ENCODE data around the gene ZNF407.

ZNF407 gene

GRCh38 chr18:74878267-74878666, 280.6 kb downstream of the ZNF407 start:
- no peak for DNase-seq (ENCODE audit: low spot score)
- no peak overlapping the region for H3K27ac Mint-ChIP-seq
- no peak overlapping the region for H3K4me3 Mint-ChIP-seq
- no peaks in the 10 kb centered on the region for H3K9me3 Mint-ChIP-seq
- peaks cover 8% of the 10 kb centered on the region for H3K36me3 Mint-ChIP-seq (ENCODE audit: low read depth)
- no peaks in the 10 kb centered on the region for H3K27me3 Mint-ChIP-seq (ENCODE audit: low read depth)
- H3K4me1 Mint-ChIP-seq (ENCODE audit: low read depth): no peaks in the 10 kb centered on the region

GRCh38 chr18:74880706-74881278, 283.1 kb downstream of the ZNF407 start:
- H3K27ac Mint-ChIP-seq: no peak overlapping the region
- no peaks in the 10 kb centered on the region for H3K27me3 Mint-ChIP-seq (ENCODE audit: low read depth)

GRCh38 chr18:74892066-74892627, 294.5 kb downstream of the ZNF407 start:
- H3K4me3 Mint-ChIP-seq: no peak overlapping the region
- no peaks in the 10 kb centered on the region for H3K9me3 Mint-ChIP-seq
- peaks cover 3% of the 10 kb centered on the region for H3K36me3 Mint-ChIP-seq (ENCODE audit: low read depth)
- DNase-seq (ENCODE audit: low spot score): no peak
- H3K27ac Mint-ChIP-seq: no peak overlapping the region
- H3K27me3 Mint-ChIP-seq (ENCODE audit: low read depth): no peaks in the 10 kb centered on the region
- H3K4me1 Mint-ChIP-seq (ENCODE audit: low read depth): peaks cover 6% of the 10 kb centered on the region

More at GRCh38 chr18:74880706-74881278, 283.1 kb downstream of the ZNF407 start:
- no peak overlapping the region for H3K4me3 Mint-ChIP-seq
- no peak for DNase-seq (ENCODE audit: low spot score)
- no peaks in the 10 kb centered on the region for H3K9me3 Mint-ChIP-seq
- H3K36me3 Mint-ChIP-seq (ENCODE audit: low read depth): peaks cover 8% of the 10 kb centered on the region
- H3K4me1 Mint-ChIP-seq (ENCODE audit: low read depth): no peaks in the 10 kb centered on the region

- Mint-ChIP-seq H3K4me3 (no peak overlapping the region), H3K27me3 (ENCODE audit: low read depth) (no peaks in the 10 kb centered on the region), H3K9me3 (no peaks in the 10 kb centered on the region), H3K36me3 (ENCODE audit: low read depth) (peaks cover 2% of the 10 kb centered on the region), H3K27ac (no peak overlapping the region), H3K4me1 (ENCODE audit: low read depth) (peaks cover 10% of the 10 kb centered on the region)
- no peak for DNase-seq (ENCODE audit: low spot score)
Measured at GRCh38 chr18:74895686-74896085, 298.0 kb downstream of the ZNF407 start.

- Mint-ChIP-seq H3K4me3 (no peak overlapping the region), H3K9me3 (no peaks in the 10 kb centered on the region), H3K36me3 (ENCODE audit: low read depth) (peaks cover 2% of the 10 kb centered on the region), H3K4me1 (ENCODE audit: low read depth) (peaks cover 18% of the 10 kb centered on the region), H3K27ac (no peak overlapping the region), H3K27me3 (ENCODE audit: low read depth) (no peaks in the 10 kb centered on the region)
- no peak for DNase-seq (ENCODE audit: low spot score)
Measured at GRCh38 chr18:74896390-74896991, 298.8 kb downstream of the ZNF407 start.

- no peak for DNase-seq (ENCODE audit: low spot score)
- Mint-ChIP-seq H3K36me3 (ENCODE audit: low read depth) (peaks cover 2% of the 10 kb centered on the region), H3K9me3 (no peaks in the 10 kb centered on the region), H3K4me3 (no peak overlapping the region), H3K27ac (no peak overlapping the region), H3K27me3 (ENCODE audit: low read depth) (no peaks in the 10 kb centered on the region), H3K4me1 (ENCODE audit: low read depth) (peaks cover 20% of the 10 kb centered on the region)
Measured at GRCh38 chr18:74897971-74898657, 300.4 kb downstream of the ZNF407 start.

GRCh38 chr18:74898965-74899364, 301.3 kb downstream of the ZNF407 start:
- H3K9me3 Mint-ChIP-seq: no peaks in the 10 kb centered on the region
- peaks cover 20% of the 10 kb centered on the region for H3K4me1 Mint-ChIP-seq (ENCODE audit: low read depth)
- H3K27ac Mint-ChIP-seq: no peak overlapping the region
- H3K4me3 Mint-ChIP-seq: no peak overlapping the region
- peaks cover 2% of the 10 kb centered on the region for H3K36me3 Mint-ChIP-seq (ENCODE audit: low read depth)
- no peak for DNase-seq (ENCODE audit: low spot score)
- no peaks in the 10 kb centered on the region for H3K27me3 Mint-ChIP-seq (ENCODE audit: low read depth)

- Mint-ChIP-seq H3K4me3 (no peak overlapping the region), H3K27me3 (ENCODE audit: low read depth) (no peaks in the 10 kb centered on the region), H3K36me3 (ENCODE audit: low read depth) (peaks cover 2% of the 10 kb centered on the region), H3K27ac (no peak overlapping the region), H3K4me1 (ENCODE audit: low read depth) (peaks cover 20% of the 10 kb centered on the region), H3K9me3 (no peaks in the 10 kb centered on the region)
- DNase-seq (ENCODE audit: low spot score): no peak
Measured at GRCh38 chr18:74899554-74899953, 301.9 kb downstream of the ZNF407 start.

- H3K4me1 Mint-ChIP-seq (ENCODE audit: low read depth): peaks cover 17% of the 10 kb centered on the region
- peaks cover 2% of the 10 kb centered on the region for H3K36me3 Mint-ChIP-seq (ENCODE audit: low read depth)
- H3K27me3 Mint-ChIP-seq (ENCODE audit: low read depth): no peaks in the 10 kb centered on the region
- DNase-seq (ENCODE audit: low spot score): no peak
- H3K9me3 Mint-ChIP-seq: no peaks in the 10 kb centered on the region
- H3K27ac Mint-ChIP-seq: no peak overlapping the region
- no peak overlapping the region for H3K4me3 Mint-ChIP-seq
Measured at GRCh38 chr18:74901362-74902146, 303.9 kb downstream of the ZNF407 start.

- no peaks in the 10 kb centered on the region for H3K27me3 Mint-ChIP-seq (ENCODE audit: low read depth)
- no peak overlapping the region for H3K27ac Mint-ChIP-seq
- H3K4me3 Mint-ChIP-seq: no peak overlapping the region
- peaks cover 2% of the 10 kb centered on the region for H3K36me3 Mint-ChIP-seq (ENCODE audit: low read depth)
- H3K9me3 Mint-ChIP-seq: no peaks in the 10 kb centered on the region
- peaks cover 14% of the 10 kb centered on the region for H3K4me1 Mint-ChIP-seq (ENCODE audit: low read depth)
- DNase-seq (ENCODE audit: low spot score): no peak
Measured at GRCh38 chr18:74902147-74902455, 304.4 kb downstream of the ZNF407 start.

GRCh38 chr18:74905247-74905646, 307.6 kb downstream of the ZNF407 start:
- Mint-ChIP-seq H3K4me3 (no peak overlapping the region), H3K9me3 (no peaks in the 10 kb centered on the region), H3K27ac (no peak overlapping the region), H3K36me3 (ENCODE audit: low read depth) (peaks cover 2% of the 10 kb centered on the region), H3K4me1 (ENCODE audit: low read depth) (peaks cover 11% of the 10 kb centered on the region), H3K27me3 (ENCODE audit: low read depth) (no peaks in the 10 kb centered on the region)
- no peak for DNase-seq (ENCODE audit: low spot score)

- Mint-ChIP-seq H3K27me3 (ENCODE audit: low read depth) (no peaks in the 10 kb centered on the region), H3K9me3 (no peaks in the 10 kb centered on the region), H3K4me1 (ENCODE audit: low read depth) (peaks cover 5% of the 10 kb centered on the region), H3K27ac (no peak overlapping the region), H3K36me3 (ENCODE audit: low read depth) (peaks cover 2% of the 10 kb centered on the region), H3K4me3 (no peak overlapping the region)
- DNase-seq (ENCODE audit: low spot score): no peak
Measured at GRCh38 chr18:74906184-74906583, 308.5 kb downstream of the ZNF407 start.

- no peaks in the 10 kb centered on the region for H3K9me3 Mint-ChIP-seq
- no peak overlapping the region for H3K27ac Mint-ChIP-seq
- H3K36me3 Mint-ChIP-seq (ENCODE audit: low read depth): no peaks in the 10 kb centered on the region
- no peak for DNase-seq (ENCODE audit: low spot score)
- no peaks in the 10 kb centered on the region for H3K4me1 Mint-ChIP-seq (ENCODE audit: low read depth)
- no peak overlapping the region for H3K4me3 Mint-ChIP-seq
- H3K27me3 Mint-ChIP-seq (ENCODE audit: low read depth): no peaks in the 10 kb centered on the region
Measured at GRCh38 chr18:74914052-74914591, 316.5 kb downstream of the ZNF407 start.

GRCh38 chr18:74914648-74915047, 317.0 kb downstream of the ZNF407 start:
- Mint-ChIP-seq H3K9me3 (no peaks in the 10 kb centered on the region), H3K27ac (no peak overlapping the region), H3K36me3 (ENCODE audit: low read depth) (no peaks in the 10 kb centered on the region), H3K4me3 (no peak overlapping the region), H3K27me3 (ENCODE audit: low read depth) (no peaks in the 10 kb centered on the region), H3K4me1 (ENCODE audit: low read depth) (no peaks in the 10 kb centered on the region)
- DNase-seq (ENCODE audit: low spot score): no peak

Data from T-helper 2 cell treated with Interferon-gamma antibody and Interleukin-4, amounts not matched to agents 5 μg/mL and 100 μg/mL, for 36 hours (primary cell).